Measurements from ENCODE around the gene MAFG. TPM values are rescaled to one million over a fixed set of nuclear protein-coding genes. Genes with fewer than 3 reads are reported as not detected.

Gene MAFG
- total RNA-seq, 1 experiment from 2014 or later, result 36.1 TPM

DNA sequence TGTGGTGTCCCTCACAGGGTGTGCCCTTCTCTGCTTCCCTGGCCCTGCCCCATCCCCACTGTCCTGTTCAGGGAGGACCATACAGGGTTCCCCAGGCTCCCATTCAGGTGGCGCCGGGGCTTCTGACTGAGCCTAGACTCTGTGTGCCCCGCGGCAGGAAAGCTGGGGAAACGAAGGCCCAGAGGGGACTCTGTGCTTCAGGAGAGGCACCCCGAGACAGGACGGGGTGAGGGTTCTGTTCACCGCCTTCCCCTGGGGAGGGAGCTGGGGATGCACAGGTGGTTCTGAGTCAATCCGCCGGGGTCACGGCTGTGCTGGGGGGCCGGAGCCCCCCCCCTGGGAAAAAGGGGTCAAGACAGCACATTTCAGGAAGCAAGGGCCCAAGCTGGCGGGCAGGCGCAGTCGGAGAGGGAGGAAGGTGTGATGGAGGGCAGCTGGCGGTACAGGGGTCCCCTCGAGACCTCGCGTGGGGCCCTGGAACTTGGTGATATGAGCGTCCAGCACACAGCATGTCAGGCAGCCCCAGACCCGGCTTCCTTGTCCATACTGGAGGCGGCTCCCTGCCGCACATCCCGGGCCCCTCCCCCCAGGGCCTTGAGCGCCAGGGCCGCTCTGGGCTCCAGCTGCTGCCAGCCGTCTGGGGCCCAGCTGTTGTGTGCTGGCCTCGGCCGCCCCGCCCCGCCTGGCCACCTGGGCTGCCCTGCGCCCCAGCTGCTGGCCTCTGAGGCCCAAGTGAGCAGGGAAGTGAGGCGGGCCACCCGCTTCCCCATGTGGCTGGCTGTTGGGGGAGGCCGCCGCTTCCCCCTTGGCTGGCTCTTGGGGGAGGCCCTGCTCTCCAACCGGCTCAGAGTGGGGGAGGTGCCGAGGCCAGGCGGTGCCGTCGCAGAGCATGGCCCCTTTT is 39.1 kb upstream of the MAFG start:
- Mint-ChIP-seq H3K9me3 (ENCODE audit: low read depth, unreplicated experiment) (no peaks in the 10 kb centered on the region), H3K27ac (ENCODE audit: unreplicated experiment) (no peak overlapping the region), H3K4me1 (ENCODE audit: low read depth, unreplicated experiment) (no peaks in the 10 kb centered on the region), H3K36me3 (ENCODE audit: insufficient read depth, unreplicated experiment) (peaks cover 6% of the 10 kb centered on the region), H3K27me3 (ENCODE audit: unreplicated experiment) (peaks cover 53% of the 10 kb centered on the region), H3K4me3 (ENCODE audit: low read depth, unreplicated experiment) (no peak overlapping the region)
- CTCF ChIA-PET, result no interaction called here
- BruUV-seq (replicated peaks), result no TSS peak
- intact Hi-C loops (cut with micrococcal nuclease; ENCODE audit: unreplicated experiment), result no loop called here
- TF ChIP-seq, protein P1, sequence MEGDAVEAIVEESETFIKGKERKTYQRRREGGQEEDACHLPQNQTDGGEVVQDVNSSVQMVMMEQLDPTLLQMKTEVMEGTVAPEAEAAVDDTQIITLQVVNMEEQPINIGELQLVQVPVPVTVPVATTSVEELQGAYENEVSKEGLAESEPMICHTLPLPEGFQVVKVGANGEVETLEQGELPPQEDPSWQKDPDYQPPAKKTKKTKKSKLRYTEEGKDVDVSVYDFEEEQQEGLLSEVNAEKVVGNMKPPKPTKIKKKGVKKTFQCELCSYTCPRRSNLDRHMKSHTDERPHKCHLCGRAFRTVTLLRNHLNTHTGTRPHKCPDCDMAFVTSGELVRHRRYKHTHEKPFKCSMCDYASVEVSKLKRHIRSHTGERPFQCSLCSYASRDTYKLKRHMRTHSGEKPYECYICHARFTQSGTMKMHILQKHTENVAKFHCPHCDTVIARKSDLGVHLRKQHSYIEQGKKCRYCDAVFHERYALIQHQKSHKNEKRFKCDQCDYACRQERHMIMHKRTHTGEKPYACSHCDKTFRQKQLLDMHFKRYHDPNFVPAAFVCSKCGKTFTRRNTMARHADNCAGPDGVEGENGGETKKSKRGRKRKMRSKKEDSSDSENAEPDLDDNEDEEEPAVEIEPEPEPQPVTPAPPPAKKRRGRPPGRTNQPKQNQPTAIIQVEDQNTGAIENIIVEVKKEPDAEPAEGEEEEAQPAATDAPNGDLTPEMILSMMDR (IDR thresholded peaks at IDR 0.05; ENCODE audit: unreplicated experiment), result no peak
- no peak for DNase-seq

- no peak for DNase-seq
- CTCF ChIA-PET, result no interaction called here
- peaks cover 55% of the 10 kb centered on the region for H3K27me3 Mint-ChIP-seq (ENCODE audit: unreplicated experiment)
- BruUV-seq (replicated peaks), result no TSS peak
- H3K36me3 Mint-ChIP-seq (ENCODE audit: insufficient read depth, unreplicated experiment), result peaks cover 6% of the 10 kb centered on the region
- H3K4me3 Mint-ChIP-seq (ENCODE audit: low read depth, unreplicated experiment), result no peak overlapping the region
- no peaks in the 10 kb centered on the region for H3K9me3 Mint-ChIP-seq (ENCODE audit: low read depth, unreplicated experiment)
- no peak overlapping the region for H3K27ac Mint-ChIP-seq (ENCODE audit: unreplicated experiment)
- no peaks in the 10 kb centered on the region for H3K4me1 Mint-ChIP-seq (ENCODE audit: low read depth, unreplicated experiment)
- intact Hi-C loops (cut with micrococcal nuclease; ENCODE audit: unreplicated experiment), result no loop called here
- TF ChIP-seq, protein P1 (IDR thresholded peaks at IDR 0.05; ENCODE audit: unreplicated experiment), result no peak
Measured at GRCh38 chr17:81964081-81964849, 36.7 kb upstream of the MAFG start.

DNA sequence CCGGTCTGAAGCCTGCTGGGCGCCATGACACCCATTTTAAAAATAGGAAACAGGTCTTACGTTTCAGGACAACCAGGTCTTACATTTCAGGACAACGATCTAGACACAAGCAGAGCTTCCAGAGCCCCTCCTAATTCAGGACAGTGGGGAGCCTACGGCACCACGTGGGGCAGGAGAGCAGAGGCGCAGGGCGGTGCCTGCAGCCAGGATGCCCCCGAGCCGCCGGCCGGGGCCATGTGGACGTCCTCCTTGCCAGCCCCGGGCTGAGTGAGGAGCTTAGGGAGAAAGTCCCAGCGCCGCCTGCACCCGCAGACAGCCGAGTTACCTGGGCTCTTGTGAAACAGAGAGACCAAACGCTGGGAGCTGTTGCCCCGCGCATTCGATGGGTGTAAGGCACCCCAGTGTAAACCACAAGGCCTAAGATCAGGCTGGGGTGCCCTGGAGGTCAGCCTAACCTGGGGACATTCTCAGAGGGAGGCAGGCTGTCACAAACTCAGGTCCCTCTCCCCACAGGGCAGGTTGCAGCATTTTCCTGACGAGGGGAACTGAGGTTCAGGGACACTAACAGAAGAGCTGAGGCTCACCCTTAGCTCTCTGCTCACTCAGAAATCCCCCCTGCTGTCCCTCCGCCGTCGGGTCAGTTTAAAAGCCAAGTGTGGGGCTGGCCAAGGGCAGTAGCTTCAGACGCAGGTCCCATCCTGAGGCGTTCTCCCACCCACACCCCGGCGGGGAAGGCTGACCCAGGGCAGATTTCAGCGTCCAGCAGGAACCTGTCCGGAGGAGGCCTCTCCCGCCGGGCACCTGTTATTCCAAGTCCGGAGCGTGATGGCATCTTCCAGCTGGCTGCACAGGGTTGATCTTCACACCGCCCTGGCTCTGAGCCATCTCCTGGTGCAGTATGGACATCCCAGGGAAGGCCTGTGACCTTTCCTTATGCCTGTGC is 35.2 kb upstream of the MAFG start:
- H3K36me3 Mint-ChIP-seq (ENCODE audit: insufficient read depth, unreplicated experiment), result peaks cover 6% of the 10 kb centered on the region
- H3K27me3 Mint-ChIP-seq (ENCODE audit: unreplicated experiment), result peaks cover 70% of the 10 kb centered on the region
- no peak for DNase-seq
- CTCF ChIA-PET, result interaction anchor here (0.9 kb wide), 1 partner anchor 30 kb away, joined by 3 read pairs; no protein-coding TSS in a partner anchor
- peak overlapping the region; percentile 32 for H3K4me3 Mint-ChIP-seq (ENCODE audit: low read depth, unreplicated experiment)
- no peaks in the 10 kb centered on the region for H3K4me1 Mint-ChIP-seq (ENCODE audit: low read depth, unreplicated experiment)
- BruUV-seq (replicated peaks), result no TSS peak
- intact Hi-C loops (cut with micrococcal nuclease; ENCODE audit: unreplicated experiment), result no loop called here
- H3K9me3 Mint-ChIP-seq (ENCODE audit: low read depth, unreplicated experiment), result no peaks in the 10 kb centered on the region
- TF ChIP-seq, protein P1 (IDR thresholded peaks at IDR 0.05; ENCODE audit: unreplicated experiment), result no peak
- no peak overlapping the region for H3K27ac Mint-ChIP-seq (ENCODE audit: unreplicated experiment)
